Neural cell (in vitro differentiated cells): ENCODE measurements around the gene SYNGR2. TPM values are rescaled to one million over a fixed set of nuclear protein-coding genes. Genes with fewer than 3 reads are reported as not detected.

ENCODE experiments used
- H2AFZ ChIP-seq: fragments of 200-600, 300-800 bp; sonication (generic), shearing (Covaris generic); 2 replicates; pipeline ENCODE4 v1.6.0; 2014; ENCODE audit warnings: low read depth, mild to moderate bottlenecking, antibody characterized with exemption, low read length, moderate library complexity
- H3F3A ChIP-seq: fragments of 200-600 bp; shearing (Covaris generic); 2 replicates; pipeline ENCODE4 v1.6.1; 2016; ENCODE audit warnings: mild to moderate bottlenecking, moderate library complexity, mixed read lengths, antibody characterized with exemption, low read length; ENCODE audit not compliant: insufficient read depth, poor library complexity, severe bottlenecking
- H3K27ac ChIP-seq: fragments of 200-600, 300-800 bp; sonication (generic), shearing (Covaris generic); 2 replicates; pipeline ENCODE4 v1.5.1; 2014; ENCODE audit warnings: mild to moderate bottlenecking, low read length, moderate library complexity
- H3K27me3 ChIP-seq: fragments of 300-800, 200-600 bp; sonication (generic), shearing (Covaris generic); 2 replicates; pipeline ENCODE4 v1.6.0; 2014; ENCODE audit warnings: mild to moderate bottlenecking, low read depth, low read length, moderate library complexity; ENCODE audit not compliant: insufficient read depth
- H3K36me3 ChIP-seq: fragments of 300-800, 200-600 bp; sonication (generic), shearing (Covaris generic); 2 replicates; pipeline ENCODE4 v1.5.1; 2014; ENCODE audit warnings: mild to moderate bottlenecking, antibody characterized with exemption, low read length, moderate library complexity; ENCODE audit not compliant: insufficient read depth
- H3K4me2 ChIP-seq: fragments of 300-800, 200-600 bp; sonication (generic), shearing (Covaris generic); 2 replicates; pipeline ENCODE4 v1.6.0; 2014; ENCODE audit warnings: mild to moderate bottlenecking, low read length
- H3K4me3 ChIP-seq: fragments of 300-800, 200-600 bp; sonication (generic), shearing (Covaris generic); 2 replicates; pipeline ENCODE4 v1.5.1; 2014; ENCODE audit warnings: mild to moderate bottlenecking, low read length, moderate library complexity
- H3K79me2 ChIP-seq: fragments of 200-600 bp; shearing (Covaris generic); replicated peaks from 2 replicates; pipeline ENCODE4 v1.6.0; 2014; ENCODE audit warnings: mild to moderate bottlenecking, low read length, moderate library complexity; ENCODE audit not compliant: insufficient read depth
- H3K9ac ChIP-seq: fragments of 300-800, 200-600 bp; sonication (generic), shearing (Covaris generic); 2 replicates; pipeline ENCODE4 v1.6.1; 2016; ENCODE audit warnings: mild to moderate bottlenecking, low read length, mixed read lengths
- H3K9me2 ChIP-seq: fragments of 200-600 bp; shearing (Covaris generic); 2 replicates; pipeline ENCODE4 v1.6.1; 2016; ENCODE audit warnings: mild to moderate bottlenecking, low read length, mixed read lengths; ENCODE audit not compliant: insufficient read depth
- H3K9me3 ChIP-seq: fragments of 200-600, 300-800 bp; sonication (generic), shearing (Covaris generic); 2 replicates; pipeline ENCODE4 v1.6.1; 2016; ENCODE audit warnings: mild to moderate bottlenecking, mixed run types, low read length, moderate library complexity, mixed read lengths
- H4K20me1 ChIP-seq: fragments of 200-600 bp; shearing (Covaris generic); 2 replicates; pipeline ENCODE4 v1.6.1; 2016; ENCODE audit warnings: mild to moderate bottlenecking, mixed run types; ENCODE audit not compliant: insufficient read depth
- EP300 ChIP-seq: fragments of 450-650 bp; conservative IDR thresholded peaks from 2 replicates; pipeline ENCODE4 v1.6.1; 2014; ENCODE audit warnings: antibody characterized with exemption, mild to moderate bottlenecking, moderate library complexity; ENCODE audit not compliant: poor library complexity, severe bottlenecking
- EZH2 ChIP-seq: fragments of 200-600, 300-800 bp; shearing (Covaris generic), sonication (generic); IDR thresholded peaks from 2 replicates; pipeline ENCODE4 v1.6.1; 2014; ENCODE audit warnings: antibody characterized with exemption, low read length, borderline replicate concordance, mild to moderate bottlenecking; ENCODE audit not compliant: insufficient read depth, poor library complexity, severe bottlenecking
- MXI1 ChIP-seq: fragments of 450-650 bp; conservative IDR thresholded peaks from 2 replicates; pipeline ENCODE4 v1.6.1; 2014; ENCODE audit warnings: antibody characterized with exemption, mild to moderate bottlenecking; ENCODE audit not compliant: poor library complexity, severe bottlenecking
- POLR2AphosphoS5 ChIP-seq: IDR thresholded peaks from 2 replicates; pipeline ENCODE4 v1.6.1; 2012
- RAD21 ChIP-seq: fragments of 450-650 bp; conservative IDR thresholded peaks from 2 replicates; pipeline ENCODE4 v1.6.1; 2014; ENCODE audit warnings: antibody characterized with exemption, mild to moderate bottlenecking, moderate library complexity
- SMC3 ChIP-seq: fragments of 450-650 bp; conservative IDR thresholded peaks from 2 replicates; pipeline ENCODE4 v1.6.1; 2014; ENCODE audit warnings: antibody characterized with exemption, mild to moderate bottlenecking, moderate library complexity; ENCODE audit not compliant: poor library complexity
- TAF1 ChIP-seq: IDR thresholded peaks from 2 replicates; pipeline ENCODE4 v1.6.1; 2012; ENCODE audit warnings: low read depth
- polyA plus RNA-seq: library from polyadenylated mRNA; depleted of rRNA; stranded (reverse); fragments of >200 nt; gene quantifications from 2 replicates; pipeline ENCODE4 v1.2.3, GENCODE V29; 2014
- TF ChIP-seq, protein P1 (sequence below): IDR thresholded peaks from 2 replicates; pipeline ENCODE4 v1.6.1; 2012; ENCODE audit warnings: borderline replicate concordance
- TF ChIP-seq, protein P2 (sequence below): fragments of 450-650 bp; IDR thresholded peaks from 2 replicates; pipeline ENCODE4 v1.5.1; 2014; ENCODE audit warnings: antibody characterized with exemption, mild to moderate bottlenecking, moderate library complexity; ENCODE audit not compliant: poor library complexity, severe bottlenecking

The SYNGR2 gene
- polyA plus RNA-seq, 1 donor from 2014 or later = 3.9 TPM

DNA sequence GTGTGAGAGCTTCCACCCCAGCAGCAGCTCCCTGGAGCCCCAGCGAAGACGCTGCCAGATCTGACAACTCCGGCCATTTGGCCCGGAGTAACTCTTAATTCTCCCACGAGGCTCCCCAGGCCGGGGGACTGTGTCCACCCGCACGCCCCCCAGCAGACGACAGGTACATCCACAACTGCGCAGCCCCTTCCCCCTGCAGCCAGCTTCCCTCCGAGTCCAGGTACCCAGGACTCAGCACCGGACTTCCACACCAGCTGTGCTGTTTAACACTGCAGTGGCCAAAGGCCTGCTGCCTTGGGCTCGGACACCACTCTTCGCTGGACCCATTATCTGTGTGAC, 7.2 kb downstream of the SYNGR2 start:
- TF ChIP-seq, protein P1, sequence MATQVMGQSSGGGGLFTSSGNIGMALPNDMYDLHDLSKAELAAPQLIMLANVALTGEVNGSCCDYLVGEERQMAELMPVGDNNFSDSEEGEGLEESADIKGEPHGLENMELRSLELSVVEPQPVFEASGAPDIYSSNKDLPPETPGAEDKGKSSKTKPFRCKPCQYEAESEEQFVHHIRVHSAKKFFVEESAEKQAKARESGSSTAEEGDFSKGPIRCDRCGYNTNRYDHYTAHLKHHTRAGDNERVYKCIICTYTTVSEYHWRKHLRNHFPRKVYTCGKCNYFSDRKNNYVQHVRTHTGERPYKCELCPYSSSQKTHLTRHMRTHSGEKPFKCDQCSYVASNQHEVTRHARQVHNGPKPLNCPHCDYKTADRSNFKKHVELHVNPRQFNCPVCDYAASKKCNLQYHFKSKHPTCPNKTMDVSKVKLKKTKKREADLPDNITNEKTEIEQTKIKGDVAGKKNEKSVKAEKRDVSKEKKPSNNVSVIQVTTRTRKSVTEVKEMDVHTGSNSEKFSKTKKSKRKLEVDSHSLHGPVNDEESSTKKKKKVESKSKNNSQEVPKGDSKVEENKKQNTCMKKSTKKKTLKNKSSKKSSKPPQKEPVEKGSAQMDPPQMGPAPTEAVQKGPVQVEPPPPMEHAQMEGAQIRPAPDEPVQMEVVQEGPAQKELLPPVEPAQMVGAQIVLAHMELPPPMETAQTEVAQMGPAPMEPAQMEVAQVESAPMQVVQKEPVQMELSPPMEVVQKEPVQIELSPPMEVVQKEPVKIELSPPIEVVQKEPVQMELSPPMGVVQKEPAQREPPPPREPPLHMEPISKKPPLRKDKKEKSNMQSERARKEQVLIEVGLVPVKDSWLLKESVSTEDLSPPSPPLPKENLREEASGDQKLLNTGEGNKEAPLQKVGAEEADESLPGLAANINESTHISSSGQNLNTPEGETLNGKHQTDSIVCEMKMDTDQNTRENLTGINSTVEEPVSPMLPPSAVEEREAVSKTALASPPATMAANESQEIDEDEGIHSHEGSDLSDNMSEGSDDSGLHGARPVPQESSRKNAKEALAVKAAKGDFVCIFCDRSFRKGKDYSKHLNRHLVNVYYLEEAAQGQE = no peak
- no peak for TF ChIP-seq MXI1

DNA sequence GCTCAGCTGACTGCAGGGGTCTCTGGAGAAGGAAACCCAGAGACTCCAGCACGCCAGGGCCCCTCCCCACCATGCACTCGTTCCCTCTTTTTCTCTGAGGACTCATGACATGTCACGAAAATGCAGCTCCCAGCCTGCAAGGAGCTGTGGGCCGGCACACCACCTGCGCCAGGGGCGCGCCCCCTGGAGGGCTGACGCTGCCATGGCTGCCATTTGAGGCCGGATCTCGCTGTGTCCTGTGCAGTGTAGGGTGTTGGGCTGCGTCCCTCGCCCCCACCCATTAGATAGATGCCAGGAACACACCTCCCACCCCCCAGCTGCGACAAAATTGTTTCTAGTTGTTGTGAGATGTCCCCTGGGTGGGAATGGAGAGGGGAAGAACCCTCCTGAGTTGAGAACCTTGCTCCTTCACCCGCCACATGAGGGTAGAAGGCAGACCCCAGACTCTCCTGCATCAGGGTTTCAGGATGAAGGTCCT, 8.2 kb downstream of the SYNGR2 start:
- H4K20me1 ChIP-seq = no peaks in the 10 kb centered on the region
- H3K36me3 ChIP-seq = no peaks in the 10 kb centered on the region
- no peak overlapping the region for H3K27ac ChIP-seq
- no peaks in the 10 kb centered on the region for H3K79me2 ChIP-seq
- H3K9ac ChIP-seq = no peak overlapping the region
- H2AFZ ChIP-seq = no peak overlapping the region
- H3K9me3 ChIP-seq = no peaks in the 10 kb centered on the region
- no peaks in the 10 kb centered on the region for H3K9me2 ChIP-seq
- no peak overlapping the region for H3K4me3 ChIP-seq
- TF ChIP-seq RAD21 = no peak
- TF ChIP-seq, protein P2, sequence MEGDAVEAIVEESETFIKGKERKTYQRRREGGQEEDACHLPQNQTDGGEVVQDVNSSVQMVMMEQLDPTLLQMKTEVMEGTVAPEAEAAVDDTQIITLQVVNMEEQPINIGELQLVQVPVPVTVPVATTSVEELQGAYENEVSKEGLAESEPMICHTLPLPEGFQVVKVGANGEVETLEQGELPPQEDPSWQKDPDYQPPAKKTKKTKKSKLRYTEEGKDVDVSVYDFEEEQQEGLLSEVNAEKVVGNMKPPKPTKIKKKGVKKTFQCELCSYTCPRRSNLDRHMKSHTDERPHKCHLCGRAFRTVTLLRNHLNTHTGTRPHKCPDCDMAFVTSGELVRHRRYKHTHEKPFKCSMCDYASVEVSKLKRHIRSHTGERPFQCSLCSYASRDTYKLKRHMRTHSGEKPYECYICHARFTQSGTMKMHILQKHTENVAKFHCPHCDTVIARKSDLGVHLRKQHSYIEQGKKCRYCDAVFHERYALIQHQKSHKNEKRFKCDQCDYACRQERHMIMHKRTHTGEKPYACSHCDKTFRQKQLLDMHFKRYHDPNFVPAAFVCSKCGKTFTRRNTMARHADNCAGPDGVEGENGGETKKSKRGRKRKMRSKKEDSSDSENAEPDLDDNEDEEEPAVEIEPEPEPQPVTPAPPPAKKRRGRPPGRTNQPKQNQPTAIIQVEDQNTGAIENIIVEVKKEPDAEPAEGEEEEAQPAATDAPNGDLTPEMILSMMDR = peak; percentile 64
- no peaks in the 10 kb centered on the region for H3K27me3 ChIP-seq
- H3F3A ChIP-seq = no peaks in the 10 kb centered on the region
- H3K4me2 ChIP-seq = no peak overlapping the region

More for the DNA sequence above, 7.2 kb downstream of the SYNGR2 start:
- Histone ChIP-seq H2AFZ (no peak overlapping the region), H3K4me3 (no peak overlapping the region), H3F3A (no peaks in the 10 kb centered on the region), H3K4me2 (no peak overlapping the region), H3K36me3 (no peaks in the 10 kb centered on the region), H3K9me2 (no peaks in the 10 kb centered on the region), H3K9me3 (no peaks in the 10 kb centered on the region), H4K20me1 (no peaks in the 10 kb centered on the region), H3K27me3 (no peaks in the 10 kb centered on the region), H3K9ac (no peak overlapping the region), H3K27ac (no peak overlapping the region), H3K79me2 (no peaks in the 10 kb centered on the region)

DNA sequence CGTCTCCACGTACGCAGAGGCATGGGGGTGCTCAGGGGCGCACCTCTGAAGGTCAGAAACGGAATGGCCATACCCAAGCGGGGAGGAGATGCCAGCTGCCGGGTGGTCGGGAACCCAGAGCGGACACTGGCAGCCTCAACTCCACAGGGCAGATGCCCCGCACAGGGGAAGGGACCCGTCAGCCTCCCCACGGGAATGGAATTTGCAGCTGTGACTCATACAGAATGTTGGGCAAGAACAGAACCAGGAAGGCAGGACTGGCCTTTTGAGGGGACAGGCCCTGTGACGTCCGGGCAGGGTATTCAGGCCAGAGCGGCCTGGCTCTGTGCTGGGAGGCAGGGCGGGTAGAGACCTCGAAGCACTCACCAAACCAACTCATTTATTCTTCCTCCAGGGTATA, 11.0 kb downstream of the SYNGR2 start:
- H3K4me2 ChIP-seq = no peak overlapping the region
- no peaks in the 10 kb centered on the region for H3K27me3 ChIP-seq
- H3K79me2 ChIP-seq = no peaks in the 10 kb centered on the region
- H3F3A ChIP-seq = no peaks in the 10 kb centered on the region
- H2AFZ ChIP-seq = no peak overlapping the region
- H3K9me2 ChIP-seq = no peaks in the 10 kb centered on the region
- TF ChIP-seq POLR2AphosphoS5 (no peak), MXI1 (no peak), RAD21 (no peak), TAF1 (no peak), EP300 (no peak), SMC3 (no peak), EZH2 (no peak)
- TF ChIP-seq, protein P2 = no peak
- TF ChIP-seq, protein P1 = no peak
- no peaks in the 10 kb centered on the region for H3K36me3 ChIP-seq
- no peaks in the 10 kb centered on the region for H4K20me1 ChIP-seq
- H3K9me3 ChIP-seq = no peaks in the 10 kb centered on the region
- H3K9ac ChIP-seq = no peak overlapping the region
- no peak overlapping the region for H3K27ac ChIP-seq
- no peak overlapping the region for H3K4me3 ChIP-seq
